ENCODE measurements around the gene KCNJ8.
"Not testable (repeated sequence)": the region's sequence is repeated elsewhere in the genome, so short reads cannot be mapped to it uniquely, and the experiment has no call there.

KCNJ8 gene

DNA sequence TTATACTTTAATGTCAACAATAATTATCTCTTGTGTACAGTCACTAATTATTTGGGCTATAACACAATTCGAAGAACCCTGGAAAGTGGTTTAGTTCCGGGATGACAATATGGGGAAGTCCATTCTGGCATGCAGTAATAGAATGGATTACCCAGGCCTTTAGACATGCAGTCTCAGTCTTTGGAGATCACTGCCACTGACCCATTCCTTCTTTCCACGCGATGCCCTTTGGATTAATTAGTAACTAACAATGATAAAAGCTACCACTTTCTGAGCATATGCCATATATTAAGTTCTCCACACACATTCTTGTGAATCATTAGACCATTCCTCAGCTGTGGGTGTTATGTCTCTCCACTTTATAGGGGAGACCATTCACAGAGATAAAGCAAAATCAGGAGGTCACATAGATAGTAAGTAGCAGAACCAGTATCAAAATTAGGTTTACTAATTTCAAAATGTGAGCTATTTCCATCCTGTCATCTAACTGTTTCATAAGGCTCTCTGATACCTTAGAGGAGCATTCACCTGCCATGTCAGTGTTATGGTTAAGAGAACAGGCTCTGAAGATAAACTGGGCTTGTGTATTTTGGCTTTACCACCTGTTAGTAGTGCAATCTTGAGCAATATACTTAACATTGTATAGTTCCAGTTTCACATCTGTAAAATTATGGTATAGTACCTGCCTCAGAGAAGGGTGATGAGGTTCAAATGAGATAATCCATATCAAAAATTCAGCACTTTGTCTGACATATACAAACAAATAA is 27.2 kb upstream of the KCNJ8 start:
- no peak for DNase-seq (ENCODE audit: low read depth)
- no peak overlapping the region for H3K4me3 ChIP-seq (ENCODE audit: low read depth, low read length)

DNA sequence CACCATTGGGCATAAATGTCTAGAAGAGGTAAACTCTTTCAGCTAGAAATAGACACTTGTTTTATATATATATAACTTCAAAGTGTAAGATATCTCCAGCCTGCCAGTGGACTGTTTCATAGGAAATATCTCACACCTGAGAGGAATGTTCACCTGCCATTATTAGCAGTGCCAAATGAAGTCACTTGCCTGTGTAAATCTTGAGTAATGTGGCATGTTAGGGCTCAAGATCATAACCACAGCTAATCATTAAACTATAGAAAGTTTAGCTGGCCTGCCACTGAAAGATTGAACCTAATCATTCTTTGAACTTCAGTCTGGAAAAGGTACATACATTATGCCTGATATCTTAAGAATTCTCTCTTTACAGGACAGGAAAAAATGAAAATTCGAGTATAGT is 25.5 kb upstream of the KCNJ8 start:
- H3K4me3 ChIP-seq (ENCODE audit: low read depth, low read length): no peak overlapping the region
- TF ChIP-seq CTCF (IDR thresholded peaks at IDR 0.05; ENCODE audit: insufficient read depth, low read depth, low read length, missing control alignments): no peak
- no peak for DNase-seq (ENCODE audit: low read depth)

More for the DNA sequence above, 27.2 kb upstream of the KCNJ8 start:
- no peak for TF ChIP-seq CTCF (IDR thresholded peaks at IDR 0.05; ENCODE audit: insufficient read depth, low read depth, low read length, missing control alignments)

- no peak for DNase-seq (ENCODE audit: low read depth)
- TF ChIP-seq CTCF (IDR thresholded peaks at IDR 0.05; ENCODE audit: insufficient read depth, low read depth, low read length, missing control alignments): no peak
- no peak overlapping the region for H3K4me3 ChIP-seq (ENCODE audit: low read depth, low read length)
These were observed 23.0 kb upstream of the KCNJ8 start for GRCh38 chr12:21797539-21797938.

- TF ChIP-seq CTCF (IDR thresholded peaks at IDR 0.05; ENCODE audit: insufficient read depth, low read depth, low read length, missing control alignments): no peak
These were observed 21.3 kb upstream of the KCNJ8 start for GRCh38 chr12:21795648-21796328.

GRCh38 chr12:21794807-21795595 is 20.5 kb upstream of the KCNJ8 start:
- DNase-seq (ENCODE audit: low read depth): peak; percentile 3
- not testable (repeated sequence) for H3K4me3 ChIP-seq (ENCODE audit: low read depth, low read length)

More at GRCh38 chr12:21795648-21796328, 21.3 kb upstream of the KCNJ8 start:
- no peak for DNase-seq (ENCODE audit: low read depth)
- H3K4me3 ChIP-seq (ENCODE audit: low read depth, low read length): no peak overlapping the region

- H3K4me3 ChIP-seq (ENCODE audit: low read depth, low read length); DNase-seq (ENCODE audit: low read depth): not testable (repeated sequence)
These were observed 15.2 kb upstream of the KCNJ8 start for GRCh38 chr12:21789687-21790086.

- no peak for DNase-seq (ENCODE audit: low read depth)
- H3K4me3 ChIP-seq (ENCODE audit: low read depth, low read length): no peak overlapping the region
- TF ChIP-seq CTCF (IDR thresholded peaks at IDR 0.05; ENCODE audit: insufficient read depth, low read depth, low read length, missing control alignments): no peak
These were observed 13.8 kb upstream of the KCNJ8 start for GRCh38 chr12:21788089-21788983.
